Measurements from ENCODE around the gene TAF4. TPM values are rescaled to one million over a fixed set of nuclear protein-coding genes. Genes with fewer than 3 reads are reported as not detected.

The TAF4 gene
- total RNA-seq, 6 experiments from 2014 or later, result 9.0 to 13.0 (median 11.3) TPM

DNA sequence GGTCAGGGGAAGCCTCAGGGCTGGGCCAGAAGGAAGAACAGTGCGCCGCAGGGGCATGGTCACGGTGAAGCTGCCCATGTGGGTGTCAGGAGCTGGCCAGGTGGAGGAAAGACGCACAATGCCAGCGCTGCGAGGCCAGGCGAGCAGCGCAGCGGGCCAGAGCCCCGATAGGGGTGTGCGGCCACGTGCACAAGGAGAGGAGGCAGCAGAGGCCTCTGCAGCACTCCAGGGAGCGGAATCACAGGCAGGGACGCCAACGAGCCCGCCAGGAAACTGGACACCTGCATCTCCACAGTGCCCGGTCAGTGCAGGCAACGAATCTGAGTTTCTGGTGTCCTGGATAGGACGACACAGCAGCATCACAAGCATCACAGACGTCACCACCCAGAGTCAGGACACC, 35.7 kb downstream of the TAF4 start:
- Histone ChIP-seq H3K4me3 (no peak overlapping the region), H3K4me1 (peaks cover 0 to 34% (median 11%) of the 10 kb centered on the region in 4 donors), H3K27ac (no peak overlapping the region), H3K27me3 (no peaks in the 10 kb centered on the region), H3K36me3 (no peaks in the 10 kb centered on the region), H3K9me3 (no peaks in the 10 kb centered on the region)
- TF ChIP-seq, protein P1, sequence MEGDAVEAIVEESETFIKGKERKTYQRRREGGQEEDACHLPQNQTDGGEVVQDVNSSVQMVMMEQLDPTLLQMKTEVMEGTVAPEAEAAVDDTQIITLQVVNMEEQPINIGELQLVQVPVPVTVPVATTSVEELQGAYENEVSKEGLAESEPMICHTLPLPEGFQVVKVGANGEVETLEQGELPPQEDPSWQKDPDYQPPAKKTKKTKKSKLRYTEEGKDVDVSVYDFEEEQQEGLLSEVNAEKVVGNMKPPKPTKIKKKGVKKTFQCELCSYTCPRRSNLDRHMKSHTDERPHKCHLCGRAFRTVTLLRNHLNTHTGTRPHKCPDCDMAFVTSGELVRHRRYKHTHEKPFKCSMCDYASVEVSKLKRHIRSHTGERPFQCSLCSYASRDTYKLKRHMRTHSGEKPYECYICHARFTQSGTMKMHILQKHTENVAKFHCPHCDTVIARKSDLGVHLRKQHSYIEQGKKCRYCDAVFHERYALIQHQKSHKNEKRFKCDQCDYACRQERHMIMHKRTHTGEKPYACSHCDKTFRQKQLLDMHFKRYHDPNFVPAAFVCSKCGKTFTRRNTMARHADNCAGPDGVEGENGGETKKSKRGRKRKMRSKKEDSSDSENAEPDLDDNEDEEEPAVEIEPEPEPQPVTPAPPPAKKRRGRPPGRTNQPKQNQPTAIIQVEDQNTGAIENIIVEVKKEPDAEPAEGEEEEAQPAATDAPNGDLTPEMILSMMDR (IDR thresholded peaks at IDR 0.05), result no peak
- no peak for TF ChIP-seq POLR2A (IDR thresholded peaks at IDR 0.05)
- WGBS (ENCODE audit: insufficient coverage, low coverage, low lambda C conversion rate, missing lambda C conversion rate), result 95% methylated on average over 11 of the region's 20 CpGs
- ATAC-seq, result no peak
- DNase-seq, result peak in 1 of 3 donors; percentile 44
- intact Hi-C loops (cut with DNase I), result no loop called here

DNA sequence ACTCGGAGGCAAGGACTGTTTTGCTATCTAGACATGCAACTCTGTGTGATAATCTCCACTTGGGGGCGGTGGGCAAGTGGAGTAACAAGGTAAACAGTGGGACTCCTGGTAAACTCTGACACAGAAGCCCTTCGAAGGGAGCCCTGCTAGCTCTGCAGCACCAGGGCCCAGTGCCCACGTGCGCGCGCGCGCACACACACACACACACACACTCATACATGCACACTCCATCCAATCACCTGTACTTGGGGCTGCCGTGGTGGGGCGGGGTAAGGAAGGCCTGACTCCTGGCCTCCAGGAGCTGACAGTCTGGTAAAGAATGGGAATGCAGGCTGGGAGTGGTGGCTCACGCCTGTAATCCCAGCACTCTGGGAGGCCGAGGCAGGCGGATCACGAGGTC, 36.4 kb downstream of the TAF4 start:
- Histone ChIP-seq H3K4me1 (peaks cover 0 to 37% (median 11%) of the 10 kb centered on the region in 4 donors), H3K9me3 (no peaks in the 10 kb centered on the region), H3K27ac (no peak overlapping the region), H3K27me3 (no peaks in the 10 kb centered on the region), H3K36me3 (no peaks in the 10 kb centered on the region), H3K4me3 (no peak overlapping the region)
- 63% methylated on average over 3 of the region's 15 CpGs for WGBS (ENCODE audit: insufficient coverage, low coverage, low lambda C conversion rate, missing lambda C conversion rate)
- DNase-seq, result peak in 1 of 3 donors; percentile 19
- no peak for ATAC-seq
- no peak for TF ChIP-seq POLR2A (IDR thresholded peaks at IDR 0.05)
- TF ChIP-seq, protein P1 (IDR thresholded peaks at IDR 0.05), result no peak
- intact Hi-C loops (cut with DNase I), result no loop called here

DNA sequence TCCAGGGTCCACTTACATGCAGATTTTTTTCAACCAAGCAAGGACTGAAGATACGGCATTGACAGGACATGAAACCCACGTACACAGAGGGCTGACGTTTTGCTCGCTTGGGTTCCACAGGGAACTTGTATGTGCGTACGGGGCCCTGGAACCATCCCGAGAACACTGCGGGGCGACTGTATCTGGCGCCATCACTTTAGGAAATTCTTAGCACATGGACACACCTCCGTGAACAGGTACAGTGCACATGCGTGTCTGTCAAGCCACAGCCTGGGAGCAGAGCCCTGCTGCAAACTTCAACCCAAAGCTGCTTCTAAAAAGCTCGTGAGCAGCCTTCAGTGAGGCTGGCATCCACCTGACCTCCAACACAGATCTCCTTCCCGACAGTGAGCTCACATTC, 37.3 kb downstream of the TAF4 start:
- Histone ChIP-seq H3K27me3 (no peaks in the 10 kb centered on the region), H3K9me3 (no peaks in the 10 kb centered on the region), H3K4me1 (peaks cover 0 to 45% (median 14%) of the 10 kb centered on the region in 4 donors), H3K27ac (no peak overlapping the region), H3K36me3 (no peaks in the 10 kb centered on the region), H3K4me3 (no peak overlapping the region)
- TF ChIP-seq, protein P1 (IDR thresholded peaks at IDR 0.05), result no peak
- intact Hi-C loops (cut with DNase I), result no loop called here
- 80% methylated on average over 1 of the region's 14 CpGs for WGBS (ENCODE audit: insufficient coverage, low coverage, low lambda C conversion rate, missing lambda C conversion rate)
- ATAC-seq, result no peak
- peak in 1 of 3 donors; percentile 17 for DNase-seq

DNA sequence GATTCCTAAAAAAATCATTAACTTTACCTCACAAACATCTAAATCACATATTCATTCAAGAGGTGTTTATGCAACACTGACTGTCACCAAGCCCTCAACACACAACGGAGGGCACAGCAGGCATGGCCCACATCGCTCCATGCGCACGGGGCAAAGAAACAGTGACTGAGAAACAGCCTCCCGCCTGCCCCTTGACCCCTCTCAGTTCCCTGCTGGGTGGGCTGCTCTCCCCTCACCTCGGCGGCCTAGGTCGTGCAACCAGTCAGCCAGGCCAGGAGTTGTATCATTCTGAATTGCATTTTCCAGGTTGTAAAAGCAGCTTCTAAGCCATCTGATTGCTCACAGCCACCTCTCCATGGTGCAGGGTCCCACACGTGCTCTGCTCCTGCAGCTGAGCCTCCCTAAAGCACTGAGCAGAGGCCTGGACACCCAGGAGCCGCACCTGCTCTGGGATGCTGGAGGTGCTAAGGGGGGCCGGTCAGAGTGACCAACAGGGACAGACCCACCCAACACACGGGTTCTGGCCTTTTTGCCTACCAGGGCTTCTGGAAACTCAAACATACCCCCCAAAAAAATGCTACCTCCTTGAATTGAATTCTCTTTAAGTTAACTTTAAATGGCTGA, 37.9 kb downstream of the TAF4 start:
- ATAC-seq (no peak), DNase-seq (peak in 1 of 3 donors; percentile 40)
- no peak overlapping the region for H3K4me3 ChIP-seq
- TF ChIP-seq, protein P1 (IDR thresholded peaks at IDR 0.05), result no peak
- TF ChIP-seq POLR2A (IDR thresholded peaks at IDR 0.05), result no peak
- H3K9me3 ChIP-seq, result no peaks in the 10 kb centered on the region
- WGBS (ENCODE audit: insufficient coverage, low coverage, low lambda C conversion rate, missing lambda C conversion rate), result 34% methylated on average over 6 of the region's 12 CpGs
- no peak overlapping the region for H3K27ac ChIP-seq
- H3K4me1 ChIP-seq, result peaks cover 0 to 51% (median 17%) of the 10 kb centered on the region in 4 donors
- H3K27me3 ChIP-seq, result no peaks in the 10 kb centered on the region
- intact Hi-C loops (cut with DNase I), result no loop called here
- H3K36me3 ChIP-seq, result no peaks in the 10 kb centered on the region
